ENCODE data around the gene TKTL1.
A peak's percentile ranks its signal among the peaks of the same experiment; 100 is the strongest.

TKTL1 gene

DNA sequence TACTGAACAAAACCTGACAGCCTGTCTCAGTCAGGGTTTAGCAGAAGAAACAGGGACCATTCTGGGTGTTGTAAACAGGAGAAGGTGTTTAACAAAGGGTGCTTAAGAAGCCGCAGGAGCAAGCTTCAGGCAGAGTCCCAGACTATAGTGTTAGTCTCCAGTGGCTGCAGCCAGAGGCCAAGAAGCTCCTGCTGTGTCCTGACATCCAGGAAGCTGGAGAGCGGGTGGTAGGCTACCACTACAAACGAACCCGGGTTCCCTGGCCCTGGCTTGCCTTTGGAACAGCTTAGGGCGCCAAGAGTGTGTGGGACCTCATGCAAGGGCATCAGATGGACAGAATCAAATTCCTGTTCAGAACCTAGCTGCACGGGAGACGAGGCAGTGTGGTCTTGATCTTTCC, 27.9 kb downstream of the TKTL1 start:
- Histone ChIP-seq H3K9me3 (ENCODE audit: insufficient read depth, low read depth, low read length) (no peaks in the 10 kb centered on the region), H3K36me3 (ENCODE audit: insufficient read depth, low read length) (no peaks in the 10 kb centered on the region), H3K79me2 (ENCODE audit: insufficient read depth, low read length) (no peaks in the 10 kb centered on the region), H3K4me2 (ENCODE audit: low read depth, low read length, poor library complexity, severe bottlenecking) (no peak overlapping the region), H4K20me1 (ENCODE audit: insufficient read depth, low read length, poor library complexity, severe bottlenecking) (no peaks in the 10 kb centered on the region), H3K4me3 (ENCODE audit: low read length, poor library complexity, severe bottlenecking) (no peak overlapping the region), H3K4me1 (ENCODE audit: insufficient read depth, low read length, poor library complexity, severe bottlenecking) (peaks cover 15% of the 10 kb centered on the region), H3F3A (ENCODE audit: low read depth) (no peaks in the 10 kb centered on the region), H2AFZ (ENCODE audit: low read length) (no peak overlapping the region), H3K9ac (ENCODE audit: low read depth, low read length, poor library complexity, severe bottlenecking) (no peak overlapping the region), H3K9me2 (replicated peaks; ENCODE audit: low read depth, low read length) (no peaks in the 10 kb centered on the region), H3K27me3 (ENCODE audit: insufficient read depth, low read length, poor library complexity, severe bottlenecking) (no peaks in the 10 kb centered on the region)
- no peak for TF ChIP-seq EZH2phosphoT487 (IDR thresholded peaks at IDR 0.05; ENCODE audit: borderline replicate concordance)
- TF ChIP-seq, protein P1, sequence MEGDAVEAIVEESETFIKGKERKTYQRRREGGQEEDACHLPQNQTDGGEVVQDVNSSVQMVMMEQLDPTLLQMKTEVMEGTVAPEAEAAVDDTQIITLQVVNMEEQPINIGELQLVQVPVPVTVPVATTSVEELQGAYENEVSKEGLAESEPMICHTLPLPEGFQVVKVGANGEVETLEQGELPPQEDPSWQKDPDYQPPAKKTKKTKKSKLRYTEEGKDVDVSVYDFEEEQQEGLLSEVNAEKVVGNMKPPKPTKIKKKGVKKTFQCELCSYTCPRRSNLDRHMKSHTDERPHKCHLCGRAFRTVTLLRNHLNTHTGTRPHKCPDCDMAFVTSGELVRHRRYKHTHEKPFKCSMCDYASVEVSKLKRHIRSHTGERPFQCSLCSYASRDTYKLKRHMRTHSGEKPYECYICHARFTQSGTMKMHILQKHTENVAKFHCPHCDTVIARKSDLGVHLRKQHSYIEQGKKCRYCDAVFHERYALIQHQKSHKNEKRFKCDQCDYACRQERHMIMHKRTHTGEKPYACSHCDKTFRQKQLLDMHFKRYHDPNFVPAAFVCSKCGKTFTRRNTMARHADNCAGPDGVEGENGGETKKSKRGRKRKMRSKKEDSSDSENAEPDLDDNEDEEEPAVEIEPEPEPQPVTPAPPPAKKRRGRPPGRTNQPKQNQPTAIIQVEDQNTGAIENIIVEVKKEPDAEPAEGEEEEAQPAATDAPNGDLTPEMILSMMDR (conservative IDR thresholded peaks at IDR 0.05; ENCODE audit: low read length) = no peak

DNA sequence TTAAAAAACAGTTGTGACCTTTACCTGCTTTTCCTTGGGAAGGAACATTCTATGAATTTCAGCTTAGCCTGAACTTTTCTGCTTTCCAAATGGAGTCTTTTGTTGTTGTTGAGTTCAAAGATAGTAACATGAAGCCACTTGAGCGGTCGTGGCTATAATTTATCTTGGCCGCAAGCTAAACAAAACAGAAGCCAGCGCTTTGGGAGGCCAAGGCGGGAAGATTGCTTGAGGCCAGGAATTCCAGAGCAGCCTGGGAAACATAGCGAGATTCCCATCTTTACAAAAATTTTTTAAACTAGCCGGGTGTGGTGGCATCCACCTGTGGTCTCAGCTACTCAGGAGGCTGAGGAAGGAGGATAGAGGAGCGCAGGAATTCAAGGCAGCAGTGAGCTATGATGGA, 29.9 kb downstream of the TKTL1 start:
- Histone ChIP-seq H4K20me1 (ENCODE audit: insufficient read depth, low read length, poor library complexity, severe bottlenecking) (no peaks in the 10 kb centered on the region), H3K4me2 (ENCODE audit: low read depth, low read length, poor library complexity, severe bottlenecking) (no peak overlapping the region), H3K9me3 (ENCODE audit: insufficient read depth, low read depth, low read length) (no peaks in the 10 kb centered on the region), H3K4me1 (ENCODE audit: insufficient read depth, low read length, poor library complexity, severe bottlenecking) (peaks cover 15% of the 10 kb centered on the region), H3F3A (ENCODE audit: low read depth) (no peaks in the 10 kb centered on the region), H3K9me2 (replicated peaks; ENCODE audit: low read depth, low read length) (no peaks in the 10 kb centered on the region), H3K36me3 (ENCODE audit: insufficient read depth, low read length) (no peaks in the 10 kb centered on the region), H3K9ac (ENCODE audit: low read depth, low read length, poor library complexity, severe bottlenecking) (no peak overlapping the region), H2AFZ (ENCODE audit: low read length) (no peak overlapping the region), H3K79me2 (ENCODE audit: insufficient read depth, low read length) (no peaks in the 10 kb centered on the region), H3K4me3 (ENCODE audit: low read length, poor library complexity, severe bottlenecking) (no peak overlapping the region), H3K27me3 (ENCODE audit: insufficient read depth, low read length, poor library complexity, severe bottlenecking) (no peaks in the 10 kb centered on the region)
- TF ChIP-seq EZH2phosphoT487 (IDR thresholded peaks at IDR 0.05; ENCODE audit: borderline replicate concordance) = no peak

DNA sequence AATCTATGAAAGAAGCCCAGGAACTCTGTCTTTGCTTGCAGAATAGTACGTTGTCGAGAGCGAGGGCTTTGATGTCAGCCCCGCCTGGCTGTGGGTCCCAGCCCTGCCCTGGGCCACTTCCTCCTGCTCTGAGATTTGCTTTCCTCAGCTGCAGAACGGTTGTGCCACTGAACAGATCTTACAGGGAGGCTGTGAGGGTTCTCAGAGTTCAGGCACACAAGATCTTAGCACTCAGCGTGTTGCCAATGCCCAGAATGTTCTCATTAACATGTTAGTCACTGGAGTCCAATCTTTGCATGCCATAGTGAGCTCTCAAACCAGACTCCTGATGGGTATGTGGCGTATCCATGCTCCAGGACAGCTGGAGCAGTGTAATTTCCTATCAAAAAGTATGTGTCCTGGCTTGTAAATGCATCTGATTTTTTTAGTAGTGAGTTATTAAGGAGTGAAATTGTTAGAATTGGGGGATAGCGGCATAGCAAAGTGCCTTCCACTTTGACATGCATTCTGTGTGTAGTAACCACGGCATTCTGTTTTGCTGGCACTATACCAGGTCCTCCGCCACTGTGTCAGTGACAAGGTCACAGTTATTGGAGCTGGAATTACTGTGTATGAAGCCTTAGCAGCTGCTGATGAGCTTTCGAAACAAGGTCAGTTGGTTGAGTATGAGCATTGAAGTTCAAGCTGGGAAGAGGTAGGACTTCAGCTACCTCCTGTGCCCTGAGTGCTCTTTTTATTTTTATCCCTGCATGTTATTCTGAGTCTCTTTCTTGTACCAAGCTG, 31.6 kb downstream of the TKTL1 start:
- H3K9ac ChIP-seq (ENCODE audit: low read depth, low read length, poor library complexity, severe bottlenecking) = no peak overlapping the region
- no peak overlapping the region for H3K4me3 ChIP-seq (ENCODE audit: low read length, poor library complexity, severe bottlenecking)
- H3K27me3 ChIP-seq (ENCODE audit: insufficient read depth, low read length, poor library complexity, severe bottlenecking) = no peaks in the 10 kb centered on the region
- H3K9me3 ChIP-seq (ENCODE audit: insufficient read depth, low read depth, low read length) = no peaks in the 10 kb centered on the region
- peaks cover 15% of the 10 kb centered on the region for H3K4me1 ChIP-seq (ENCODE audit: insufficient read depth, low read length, poor library complexity, severe bottlenecking)
- H3K36me3 ChIP-seq (ENCODE audit: insufficient read depth, low read length) = no peaks in the 10 kb centered on the region
- H4K20me1 ChIP-seq (ENCODE audit: insufficient read depth, low read length, poor library complexity, severe bottlenecking) = no peaks in the 10 kb centered on the region
- H3F3A ChIP-seq (ENCODE audit: low read depth) = no peaks in the 10 kb centered on the region
- peak overlapping the region; percentile 63 for H3K4me2 ChIP-seq (ENCODE audit: low read depth, low read length, poor library complexity, severe bottlenecking)
- H3K79me2 ChIP-seq (ENCODE audit: insufficient read depth, low read length) = no peaks in the 10 kb centered on the region
- no peak overlapping the region for H2AFZ ChIP-seq (ENCODE audit: low read length)
- TF ChIP-seq, protein P1 (conservative IDR thresholded peaks at IDR 0.05; ENCODE audit: low read length) = no peak
- no peak for TF ChIP-seq EZH2phosphoT487 (IDR thresholded peaks at IDR 0.05; ENCODE audit: borderline replicate concordance)
- no peaks in the 10 kb centered on the region for H3K9me2 ChIP-seq (replicated peaks; ENCODE audit: low read depth, low read length)

DNA sequence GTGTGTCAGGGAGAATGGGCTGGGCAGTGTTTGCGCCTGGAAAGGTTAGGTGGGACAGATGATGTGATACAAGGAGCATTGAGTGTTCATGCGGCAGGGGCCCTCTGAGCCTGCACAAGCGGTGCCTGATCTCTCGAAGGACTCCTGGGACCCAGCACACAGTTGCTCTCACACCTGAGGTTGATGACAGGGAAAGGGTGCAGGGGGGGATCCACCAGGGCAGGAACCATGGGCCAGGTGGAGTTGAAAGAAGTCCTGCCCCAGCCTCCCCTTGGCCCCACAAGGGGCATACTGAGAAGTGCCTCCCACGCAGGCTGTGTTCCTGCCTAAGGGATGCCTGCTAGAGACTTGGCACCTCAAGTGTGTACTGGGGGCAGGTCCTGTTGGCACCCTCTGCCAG, 33.1 kb downstream of the TKTL1 start:
- Histone ChIP-seq H3K9me2 (replicated peaks; ENCODE audit: low read depth, low read length) (no peaks in the 10 kb centered on the region), H3K4me1 (ENCODE audit: insufficient read depth, low read length, poor library complexity, severe bottlenecking) (peaks cover 15% of the 10 kb centered on the region), H3K4me2 (ENCODE audit: low read depth, low read length, poor library complexity, severe bottlenecking) (no peak overlapping the region), H3F3A (ENCODE audit: low read depth) (no peaks in the 10 kb centered on the region), H3K9ac (ENCODE audit: low read depth, low read length, poor library complexity, severe bottlenecking) (no peak overlapping the region), H3K79me2 (ENCODE audit: insufficient read depth, low read length) (no peaks in the 10 kb centered on the region), H3K27me3 (ENCODE audit: insufficient read depth, low read length, poor library complexity, severe bottlenecking) (no peaks in the 10 kb centered on the region), H2AFZ (ENCODE audit: low read length) (no peak overlapping the region), H3K4me3 (ENCODE audit: low read length, poor library complexity, severe bottlenecking) (no peak overlapping the region), H3K36me3 (ENCODE audit: insufficient read depth, low read length) (no peaks in the 10 kb centered on the region), H4K20me1 (ENCODE audit: insufficient read depth, low read length, poor library complexity, severe bottlenecking) (no peaks in the 10 kb centered on the region), H3K9me3 (ENCODE audit: insufficient read depth, low read depth, low read length) (no peaks in the 10 kb centered on the region)
- no peak for TF ChIP-seq EZH2phosphoT487 (IDR thresholded peaks at IDR 0.05; ENCODE audit: borderline replicate concordance)
- TF ChIP-seq, protein P1 (conservative IDR thresholded peaks at IDR 0.05; ENCODE audit: low read length) = no peak
